DLD1 (cell line): ENCODE measurements around the gene SPATA33.

Experiments
- in situ Hi-C: cut with HindIII; loops from 2 replicates; pipeline ENCODE4 v1.10.0; 2017; ENCODE audit warnings: low sequenced_read_pairs

The SPATA33 gene

DNA sequence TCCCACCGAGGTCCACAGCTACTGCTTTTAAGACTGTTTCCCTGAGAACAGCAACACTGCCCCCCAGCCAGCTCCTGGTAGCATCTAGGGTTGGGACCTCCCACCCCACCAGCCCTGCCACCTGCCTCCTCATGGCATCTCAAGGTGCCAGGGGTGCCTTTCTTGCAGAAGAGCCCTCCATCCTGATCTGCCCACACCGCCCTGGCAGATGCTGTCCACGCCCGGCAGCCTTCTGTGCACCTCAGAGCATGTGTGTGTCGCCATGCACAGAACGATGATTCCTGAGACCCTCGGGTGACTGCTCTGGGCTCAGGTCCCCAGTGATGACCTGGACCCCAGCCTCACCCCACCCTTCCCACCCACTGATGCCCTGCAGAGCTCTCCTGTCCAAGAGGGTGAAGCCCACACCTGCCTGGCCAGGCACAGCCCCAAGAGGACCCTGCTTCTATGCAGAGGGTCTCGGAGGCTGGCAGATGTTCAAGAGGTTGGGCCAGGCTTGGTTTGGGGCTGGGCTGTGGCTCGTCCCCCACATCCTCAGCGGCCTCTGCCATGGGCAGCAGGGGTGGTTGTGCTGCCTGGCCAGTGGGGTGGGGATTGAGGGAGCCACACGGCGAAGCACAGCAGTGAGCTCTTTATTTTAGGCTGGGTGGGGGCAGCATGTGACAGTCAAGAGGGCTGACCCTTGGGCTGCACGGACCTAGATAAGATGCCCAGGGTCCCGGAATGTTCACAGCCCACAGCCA lies 49.1 kb downstream of the SPATA33 start:
- in situ Hi-C loops: no loop called here

DNA sequence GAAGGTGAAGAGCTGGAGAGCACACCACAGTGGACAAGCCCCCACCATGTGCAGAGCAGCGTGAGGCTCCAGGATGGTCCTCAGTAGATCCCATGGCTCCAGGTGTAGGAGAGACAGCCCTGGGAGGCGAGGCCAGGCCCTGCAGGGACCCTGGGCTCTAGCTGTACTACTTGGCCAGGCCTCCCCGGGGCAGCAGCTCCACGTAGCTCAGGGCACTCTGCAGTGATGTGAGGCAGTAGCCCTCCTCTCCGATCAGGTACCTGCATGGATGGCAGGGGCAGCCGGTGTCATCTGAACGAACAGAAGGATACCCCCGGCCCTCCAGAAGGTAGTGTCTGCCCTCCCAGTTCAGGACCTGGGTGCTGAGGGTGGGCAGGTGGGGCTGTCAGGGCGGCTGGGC lies 50.1 kb downstream of the SPATA33 start:
- in situ Hi-C loops: no loop called here

DNA sequence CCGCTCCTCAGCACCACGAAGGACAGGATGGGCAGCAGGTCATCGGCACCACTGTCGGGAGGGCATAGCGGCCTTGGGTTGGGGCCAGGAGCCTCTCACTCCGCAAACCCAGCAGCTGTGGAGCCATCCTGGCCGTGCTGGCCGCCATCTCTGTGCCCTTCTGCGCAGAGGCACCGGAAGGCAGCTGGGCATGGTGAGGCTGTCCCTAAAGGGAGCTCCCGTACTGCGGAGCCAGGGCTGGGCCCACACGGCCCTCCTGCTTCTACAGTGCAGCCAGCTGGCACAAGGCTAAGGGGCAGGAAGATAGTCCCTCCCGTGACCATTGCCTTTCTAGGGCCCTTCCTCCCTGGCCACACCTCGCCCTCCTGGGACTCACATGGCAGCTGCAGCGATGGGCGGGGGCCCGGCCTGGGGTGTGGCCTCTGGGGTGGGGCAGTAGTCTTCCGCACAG lies 50.9 kb downstream of the SPATA33 start:
- in situ Hi-C loops: no loop called here

DNA sequence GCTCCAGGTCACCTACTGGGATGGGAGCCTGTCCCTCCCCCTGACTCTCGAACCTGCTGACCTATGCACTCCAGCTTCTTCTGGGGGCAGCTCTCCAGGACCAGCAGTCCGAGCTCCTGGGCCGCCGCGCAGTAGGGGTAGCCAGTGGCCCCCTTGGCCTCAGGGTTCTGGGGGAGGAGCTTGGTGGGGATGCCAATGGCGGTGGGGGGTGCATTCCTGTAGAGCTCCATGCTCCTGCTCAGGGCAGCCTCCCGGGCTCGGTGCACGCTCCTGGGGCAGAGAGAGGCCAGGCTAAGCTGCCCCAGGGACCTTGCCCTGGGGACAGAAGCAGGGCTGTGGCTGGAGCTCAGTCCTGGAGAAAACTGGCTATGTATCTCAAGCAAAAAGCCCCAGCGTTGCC lies 51.5 kb downstream of the SPATA33 start:
- in situ Hi-C loops: no loop called here

DNA sequence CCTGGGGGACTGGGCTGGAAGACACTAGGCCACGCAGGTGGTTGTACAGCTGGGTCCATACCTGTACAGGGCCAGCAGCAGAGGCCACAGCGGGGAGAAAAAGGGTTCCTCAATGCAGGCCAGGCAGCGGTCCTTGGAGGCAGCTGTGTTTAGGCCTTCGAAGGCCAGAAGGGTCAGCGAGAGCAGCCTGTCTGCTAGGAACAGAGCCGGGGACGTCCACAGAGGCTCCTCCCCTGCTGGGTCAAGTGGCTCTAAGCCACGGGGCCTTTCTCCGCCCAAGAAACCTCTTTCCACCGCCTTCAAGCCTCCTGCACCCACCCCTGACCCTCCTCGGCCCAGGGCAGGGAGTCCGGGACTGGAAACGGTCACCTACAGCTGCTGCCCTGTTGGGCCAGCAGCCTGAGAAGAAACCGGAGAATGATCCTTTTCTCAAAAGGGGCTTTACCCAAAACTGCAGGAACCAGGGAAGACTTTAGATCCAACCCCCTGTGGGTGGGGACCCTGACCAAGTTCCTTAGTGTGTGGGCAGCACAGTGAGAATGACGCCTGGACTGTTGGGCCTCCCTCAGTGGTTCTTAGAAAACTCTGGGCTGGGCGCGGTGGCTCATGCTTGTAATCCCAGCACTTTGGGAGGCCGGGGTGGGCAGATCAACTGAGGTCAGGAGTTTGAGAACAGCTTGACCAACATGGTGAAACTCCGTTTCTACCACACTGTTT lies 52.2 kb downstream of the SPATA33 start:
- in situ Hi-C loops: loop anchor here (10.0 kb wide), 1 partner anchor 335 kb away; no protein-coding TSS in a partner anchor

DNA sequence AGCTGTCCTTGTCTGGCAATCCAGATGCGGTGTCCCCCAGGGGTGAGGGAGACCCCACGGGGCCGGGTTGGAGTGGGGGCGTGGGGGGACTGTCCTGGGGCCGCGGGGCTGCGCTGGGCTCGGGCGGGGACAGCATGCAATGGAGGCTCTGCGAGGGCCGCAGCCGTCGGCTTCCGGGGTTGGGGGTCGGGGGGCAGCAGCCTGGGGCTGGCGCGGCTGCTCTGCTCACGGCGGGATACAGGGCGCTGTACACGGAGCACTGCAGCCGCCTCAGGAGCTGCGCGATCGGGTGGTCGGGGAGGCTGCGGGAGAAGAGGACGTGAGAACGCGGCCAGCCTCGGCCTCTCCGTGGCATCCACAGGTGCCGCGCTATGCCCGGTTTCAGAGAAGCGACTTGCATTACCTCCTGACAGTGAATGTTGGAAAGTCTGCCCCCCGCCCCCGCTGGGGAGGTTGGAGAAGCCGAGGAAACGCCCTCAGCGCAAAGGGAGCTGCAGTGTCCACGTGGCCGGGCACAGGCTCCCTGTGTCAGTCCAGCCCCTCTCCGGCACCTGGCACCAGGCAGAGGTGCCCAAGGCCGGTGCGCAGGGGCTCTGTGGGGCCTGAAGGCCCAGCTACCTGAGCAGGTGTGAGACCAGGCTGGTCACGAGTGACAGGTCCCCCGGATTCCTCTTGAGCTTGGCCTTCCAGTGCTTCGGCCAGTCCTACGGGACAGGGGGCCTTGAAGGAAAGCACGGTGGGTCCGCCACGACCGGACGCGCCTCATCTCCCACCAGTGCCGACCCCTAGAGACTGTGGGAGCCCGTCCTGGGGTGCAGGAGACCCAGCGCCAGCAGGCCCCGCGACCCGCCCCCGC lies 53.3 kb downstream of the SPATA33 start:
- in situ Hi-C loops: loop anchor here (10.0 kb wide), 1 partner anchor 334 kb away; no protein-coding TSS in a partner anchor

DNA sequence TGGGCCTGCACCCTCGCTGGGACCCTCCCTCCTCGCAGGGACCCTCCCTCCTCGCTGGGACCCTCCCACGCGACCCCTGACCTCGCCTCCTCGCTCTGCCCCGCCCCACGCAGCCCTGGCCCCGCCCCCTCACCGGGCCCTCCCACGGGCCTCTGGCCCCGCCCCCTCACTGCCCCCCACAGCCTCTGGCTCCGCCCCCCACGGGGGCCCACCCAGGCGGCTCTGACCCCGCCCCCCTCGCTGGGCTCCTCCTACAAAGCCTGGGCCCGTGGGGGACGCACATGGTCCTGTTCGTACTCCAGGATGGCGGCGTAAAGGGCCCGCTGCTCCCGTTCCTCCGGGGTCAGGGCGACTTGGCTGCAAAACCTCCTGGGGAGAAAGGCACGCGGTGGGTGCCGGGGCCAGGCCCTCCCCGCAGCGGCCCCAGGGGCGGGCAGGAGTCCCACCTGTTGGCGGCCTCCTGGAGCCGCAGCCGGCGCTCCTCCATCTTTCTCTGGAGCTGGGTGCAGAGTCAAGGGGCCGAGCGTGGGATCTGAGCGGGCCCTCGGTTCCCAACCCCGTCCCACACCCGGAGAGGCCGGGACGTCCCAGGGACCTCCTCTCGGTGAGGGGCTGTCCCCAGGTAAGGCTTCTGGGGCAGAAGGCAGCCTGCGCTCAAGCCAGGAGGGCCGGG lies 54.1 kb downstream of the SPATA33 start:
- in situ Hi-C loops: loop anchor here (10.0 kb wide), 1 partner anchor 333 kb away; no protein-coding TSS in a partner anchor

DNA sequence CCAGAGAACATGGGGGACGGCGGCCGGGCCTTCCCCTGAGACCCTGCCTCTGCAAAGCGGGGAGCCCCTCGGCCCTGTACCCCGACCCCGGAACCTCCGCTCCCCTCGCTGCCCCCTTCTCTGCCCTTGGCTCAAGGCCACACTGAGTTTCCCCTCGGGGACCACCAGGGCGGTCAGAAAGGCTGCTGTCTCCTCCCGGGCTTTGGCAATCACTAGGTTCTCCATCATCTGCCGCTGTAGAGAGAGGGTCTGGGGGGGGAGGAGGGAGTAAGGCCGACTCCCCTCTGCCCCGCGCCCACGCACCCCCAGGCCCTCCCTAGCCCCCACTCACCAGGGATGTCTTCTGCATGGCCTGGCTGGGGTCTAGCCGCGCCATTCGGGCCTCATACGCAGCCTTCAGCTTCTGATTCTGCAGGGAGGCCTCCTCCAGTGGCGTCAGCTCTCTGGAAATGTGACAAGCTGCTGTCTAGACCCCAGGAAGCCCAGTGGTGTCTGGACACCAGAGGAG lies 54.7 kb downstream of the SPATA33 start:
- in situ Hi-C loops: loop anchor here (10.0 kb wide), 1 partner anchor 332 kb away; no protein-coding TSS in a partner anchor

DNA sequence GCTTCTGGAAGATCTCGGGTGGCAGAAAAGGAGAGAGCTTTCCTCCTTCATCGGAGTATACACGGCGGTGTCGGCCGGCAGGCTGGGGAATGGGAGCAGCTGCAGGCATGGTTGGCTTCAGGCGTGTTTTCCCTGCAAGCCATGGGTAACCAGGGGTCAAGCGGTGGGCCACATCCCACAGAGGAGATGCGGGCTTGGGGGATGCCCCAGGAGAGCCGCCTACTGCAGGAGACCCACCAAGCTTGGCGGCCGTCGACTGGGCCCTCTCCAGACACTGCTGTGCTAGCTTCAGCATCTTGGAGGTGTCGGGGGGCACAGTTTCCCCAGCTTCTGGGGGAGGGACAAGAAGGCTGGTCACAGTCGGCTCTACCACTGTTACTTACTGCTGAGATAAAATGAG lies 58.9 kb downstream of the SPATA33 start:
- in situ Hi-C loops: loop anchor here (10.0 kb wide), 1 partner anchor 328 kb away; no protein-coding TSS in a partner anchor

DNA sequence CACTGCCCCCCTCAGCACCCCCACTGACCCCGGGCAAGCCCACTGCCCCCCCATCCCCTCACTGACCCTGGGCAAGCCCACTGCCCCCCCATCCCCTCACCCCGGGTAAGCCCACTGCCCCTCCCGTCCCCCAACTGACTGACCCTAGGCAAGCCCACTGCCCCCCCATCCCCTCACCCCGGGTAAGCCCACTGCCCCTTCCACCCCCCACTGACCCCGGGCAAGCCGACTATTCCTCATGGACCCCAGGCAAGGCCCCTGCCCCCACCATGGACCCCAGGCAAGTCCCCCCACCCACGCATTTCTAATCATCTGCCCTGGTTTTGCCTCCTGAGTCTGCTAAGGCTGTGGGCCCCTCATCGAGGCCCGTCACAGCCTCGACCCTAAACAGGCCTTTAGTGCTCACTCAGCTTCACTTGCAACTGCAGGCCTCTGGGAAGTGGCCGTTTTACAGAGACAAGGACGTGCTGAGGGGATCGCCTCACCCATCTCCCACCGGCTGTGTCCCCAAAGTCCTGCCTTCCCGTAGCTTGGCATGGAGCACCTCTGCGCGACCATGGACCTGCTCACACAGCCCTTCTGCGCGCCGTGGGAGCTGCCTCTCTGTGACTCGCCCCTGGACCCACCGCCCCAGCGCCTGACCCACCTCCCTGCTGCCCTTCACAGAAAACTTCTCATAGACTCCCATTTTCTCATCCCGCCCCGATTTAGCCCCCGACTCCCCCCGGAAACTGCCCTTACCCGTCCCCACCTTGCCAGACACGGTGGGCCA lies 59.5 kb downstream of the SPATA33 start:
- in situ Hi-C loops: loop anchor here (10.0 kb wide), 1 partner anchor 328 kb away; no protein-coding TSS in a partner anchor

DNA sequence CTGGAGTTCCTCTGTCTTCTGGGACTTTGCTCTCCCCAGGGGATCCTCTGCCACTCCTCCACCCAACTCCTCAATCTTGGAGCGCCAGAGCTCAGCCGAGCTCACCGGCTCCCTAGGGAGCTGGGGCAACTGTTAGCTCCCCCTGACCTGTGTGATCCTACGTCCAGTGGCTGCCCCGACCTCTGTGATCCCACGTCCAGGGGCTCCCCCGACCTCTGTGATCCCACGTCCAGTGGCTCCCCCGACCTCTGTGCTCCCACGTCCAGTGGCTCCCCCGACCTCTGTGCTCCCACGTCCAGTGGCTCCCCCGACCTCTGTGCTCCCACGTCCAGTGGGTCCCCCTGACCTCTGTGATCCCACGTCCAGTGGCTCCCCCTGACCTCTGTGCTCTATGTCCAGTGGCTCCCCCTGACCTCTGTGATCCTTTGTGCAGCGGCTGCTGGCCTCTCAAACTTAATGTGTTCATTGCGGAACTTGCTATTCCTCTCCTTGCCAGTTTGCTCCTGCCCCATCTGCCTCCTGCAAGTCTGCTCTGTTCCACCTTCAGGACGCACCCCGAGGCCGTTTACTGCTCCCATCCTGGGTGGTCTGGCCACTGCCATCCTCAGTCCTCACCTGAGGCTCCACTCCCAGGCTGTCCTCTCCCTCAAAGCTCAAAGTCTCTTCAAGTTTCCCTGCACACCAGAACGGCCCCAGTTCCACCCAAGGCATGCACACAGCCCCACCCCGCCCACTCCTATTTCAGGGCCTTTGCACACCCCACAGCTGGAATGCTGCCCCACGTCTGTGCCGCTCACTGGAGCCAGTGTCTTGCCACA lies 60.3 kb downstream of the SPATA33 start:
- in situ Hi-C loops: loop anchor here (10.0 kb wide), 1 partner anchor 327 kb away; no protein-coding TSS in a partner anchor
